A549 (cell line): ENCODE data around the gene WNT7A. TPM values are rescaled to one million over a fixed set of nuclear protein-coding genes. Genes with fewer than 3 reads are reported as not detected.
"Not testable (repeated sequence)": the region's sequence is repeated elsewhere in the genome, so short reads cannot be mapped to it uniquely, and the experiment has no call there.

ENCODE experiments used
- ATAC-seq, 2 experiments: fragments of 200-7000 bp in 1 of 2; fragments of >200 bp in 1 of 2; cut with Nextera tagmentation in 1 of 2; cut with Tn5 transposase in 1 of 2; 3 replicates each; pipeline versions ENCODE4 v1.8.0 to v1.9.1; 2018 to 2020; ENCODE audit warnings: mild to moderate bottlenecking in 1 of 2, moderate library complexity in 1 of 2
- CTCF ChIA-PET: fragments of 300-600 bp; sonication (Branson Sonifier 250); formaldehyde crosslinking; extraction: SDS; loops from one replicate; lab custom pipeline; 2021; ENCODE audit warnings: antibody characterized with exemption, inconsistent platforms; lab: Yijun Ruan, JAX
- POLR2A ChIA-PET: fragments of 350-600 bp; formaldehyde crosslinking; extraction: SDS; loops from one replicate; lab custom pipeline; 2021; ENCODE audit warnings: antibody characterized with exemption, inconsistent platforms; lab: Yijun Ruan, JAX
- DNase-seq, 2 experiments: peaks; one replicate each; pipeline versions ENCODE4 v3.0.0 to v3.0.0-alpha.2; 2011 to 2016; ENCODE audit warnings: low read depth in 1 of 2, low spot score in 1 of 2
- FAIRE-seq: peaks from 2 replicates; lab custom pipeline; 2011; peaks lifted over from hg19 to GRCh38; lab: Jason Lieb, UNC
- H3K27ac ChIP-seq, 2 experiments: fragments of >200 bp; sonication (Bioruptor Twin); formaldehyde crosslinking; 3 replicates each; pipeline ENCODE4 v1.5.1; 2016 to 2017
- H3K4me1 ChIP-seq: fragments of >200 bp; sonication (Bioruptor Twin); formaldehyde crosslinking; 3 replicates; pipeline ENCODE4 v1.6.1; 2016
- H3K4me2 ChIP-seq: fragments of >200 bp; sonication (Bioruptor Twin); formaldehyde crosslinking; 3 replicates; pipeline ENCODE4 v1.6.1; 2016
- H3K4me3 ChIP-seq: fragments of >200 bp; sonication (Bioruptor Twin); formaldehyde crosslinking; 3 replicates; pipeline ENCODE4 v1.5.1; 2016
- H3K9me3 ChIP-seq: fragments of >200 bp; sonication (Bioruptor Twin); formaldehyde crosslinking; 3 replicates; pipeline ENCODE4 v1.6.1; 2016
- CBX8 ChIP-seq: fragments of 200-600 bp; sonication (generic); IDR thresholded peaks from 2 replicates; pipeline ENCODE4 v1.6.1; 2016
- CHD2 ChIP-seq: fragments of 150-350 bp; IDR thresholded peaks from 2 replicates; pipeline ENCODE4 v1.6.1; 2014; ENCODE audit warnings: low read length; ENCODE audit not compliant: partially characterized antibody
- ESRRA ChIP-seq: fragments of 150-350 bp; IDR thresholded peaks from 2 replicates; pipeline ENCODE4 v1.6.1; 2014; ENCODE audit warnings: mild to moderate bottlenecking, low read length, borderline replicate concordance
- GATA3 ChIP-seq: IDR thresholded peaks from 2 replicates; pipeline ENCODE4 v1.6.1; 2012; ENCODE audit warnings: borderline replicate concordance
- RAD21 ChIP-seq, 2 experiments: fragments of >200 bp in 1 of 2; sonication (Bioruptor Twin) in 1 of 2; formaldehyde crosslinking in 1 of 2; IDR thresholded peaks in 1 of 2; conservative IDR thresholded peaks in 1 of 2; 2 replicates in 1 of 2; 3 replicates in 1 of 2; pipeline ENCODE4 v1.6.1; 2012 to 2018; ENCODE audit warnings: inconsistent platforms in 1 of 2
- RFX5 ChIP-seq: fragments of 450-650 bp; IDR thresholded peaks from 2 replicates; pipeline ENCODE4 v1.7.1; 2014; ENCODE audit warnings: antibody characterized with exemption, mild to moderate bottlenecking, moderate library complexity
- SMC3 ChIP-seq: fragments of >200 bp; sonication (Bioruptor Twin); formaldehyde crosslinking; IDR thresholded peaks from 3 replicates; pipeline ENCODE4 v1.6.1; 2018; ENCODE audit warnings: inconsistent platforms
- SREBF2 ChIP-seq: fragments of 450-650 bp; IDR thresholded peaks from 2 replicates; pipeline ENCODE4 v1.6.1; 2014; ENCODE audit warnings: mild to moderate bottlenecking, moderate library complexity
- TFCP2L1 ChIP-seq: fragments of 250-450 bp; sonication (Bioruptor Pico); IDR thresholded peaks from 2 replicates; pipeline ENCODE4 v1.5.0; 2021; ENCODE audit warnings: mild to moderate bottlenecking
- ZC3H11A ChIP-seq: fragments of 450-650 bp; IDR thresholded peaks from 2 replicates; pipeline ENCODE4 v1.6.1; 2014; ENCODE audit warnings: antibody characterized with exemption, mild to moderate bottlenecking
- ZFP36 ChIP-seq: fragments of 450-650 bp; IDR thresholded peaks from 2 replicates; pipeline ENCODE4 v1.6.1; 2014; ENCODE audit warnings: borderline replicate concordance; ENCODE audit not compliant: partially characterized antibody
- WGBS: methylation state at CpG from one replicate; pipeline ENCODE4 v1.1.6; 2017; ENCODE audit errors: missing lambda C conversion rate; 5-methylcytosine and 5-hydroxymethylcytosine counted together
- polyA minus RNA-seq: library from RNA; depleted of rRNA, polyadenylated mRNA; stranded (reverse); fragments of >200 nt; gene quantifications from 2 replicates; pipeline ENCODE4 v1.2.3, GENCODE V29; 2011; rRNA and poly(A)+ RNA removed
- polyA plus RNA-seq, 4 experiments: library from polyadenylated mRNA; depleted of rRNA in 3 of 4; stranded (reverse); fragments of >200 nt; fragmentation: RNase III in 1 of 4; extraction: RNeasy Plus Mini Kit Qiagen cat#74134 plus additional on column Dnase treatment in 1 of 4; gene quantifications; 2 replicates in 3 of 4; 3 replicates in 1 of 4; pipeline ENCODE4 v1.2.3, GENCODE V29; 2011 to 2017
- TF ChIP-seq, protein P1 (sequence below): IDR thresholded peaks from 2 replicates; pipeline ENCODE4 v1.6.1; 2012
- TF ChIP-seq, protein P2 (sequence below): fragments of >200 bp; sonication (Bioruptor Twin); formaldehyde crosslinking; IDR thresholded peaks from 3 replicates; pipeline ENCODE4 v1.5.1; 2016
- TF ChIP-seq, protein P3 (sequence below): fragments of 250-450 bp; sonication (Bioruptor Pico); IDR thresholded peaks from 2 replicates; pipeline ENCODE4 v1.5.0; 2020; ENCODE audit warnings: low read depth, mild to moderate bottlenecking, moderate library complexity

The WNT7A gene
- polyA plus RNA-seq (2011; rRNA removed) (0.01 and 0.03 TPM in 2 replicates), polyA plus RNA-seq (2017; fragmentation: RNase III; extraction: RNeasy Plus Mini Kit Qiagen cat#74134 plus additional on column Dnase treatment) (0.03 to 0.04 TPM in 2 of 3 replicates, not detected in the other), polyA minus RNA-seq (0.04 TPM in 1 of 2 replicates, not detected in the other)
- polyA plus RNA-seq (2012; cell fraction: cytosol; rRNA removed) = 0.03 and 0.04 TPM in 2 replicates
- 0.07 and 0.11 TPM in 2 replicates for polyA plus RNA-seq (2012; cell fraction: nucleus; rRNA removed)

DNA sequence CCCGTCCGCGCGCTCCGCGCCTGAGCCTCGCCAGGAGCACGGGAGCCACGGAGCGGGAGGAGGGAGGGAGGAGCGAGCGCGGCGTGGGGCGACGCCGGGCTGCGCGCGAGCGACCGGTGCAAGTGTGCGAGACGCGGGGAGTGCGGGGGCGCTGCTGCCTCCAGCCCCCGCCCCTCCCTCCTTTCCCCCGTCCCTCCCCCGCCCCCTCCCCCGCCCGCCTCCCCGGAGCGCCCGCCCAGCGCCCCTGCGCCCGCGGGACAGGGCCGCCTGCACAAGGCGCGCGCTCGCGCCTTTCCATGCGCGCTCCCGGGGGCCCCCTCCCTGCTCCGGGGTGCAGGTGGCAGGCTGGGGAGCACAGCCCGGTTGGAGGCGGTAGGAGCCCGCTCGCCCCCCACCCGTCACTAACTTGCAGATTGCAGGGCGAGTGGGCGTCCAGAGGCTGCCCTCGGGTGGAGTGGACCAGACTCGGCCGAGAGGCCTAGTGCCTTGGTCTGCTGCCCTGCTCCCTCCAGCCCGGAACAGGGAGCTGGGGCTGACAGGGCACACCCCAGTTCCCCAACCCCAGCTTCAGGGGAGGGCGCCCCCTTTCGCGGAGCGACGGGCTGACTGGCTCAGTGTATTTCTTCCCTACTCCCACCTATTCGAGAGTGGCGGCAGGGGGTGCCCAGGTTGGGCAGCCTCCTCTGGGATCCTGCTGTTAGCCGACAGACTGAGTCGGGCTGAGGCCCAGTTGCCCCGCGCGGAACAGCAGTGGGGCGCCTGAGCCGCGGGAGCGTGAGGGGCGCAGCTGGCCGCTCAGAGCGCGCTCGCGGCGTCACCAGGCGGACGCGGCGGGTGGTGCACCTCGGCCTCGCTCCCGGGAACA is at the start of gene WNT7A:
Gene WNT7A (minus strand): TSS at position 126 of the 865 bp plus-strand sequence. CDS start 255 bp downstream, outside the sequence.
- Histone ChIP-seq H3K9me3 (peaks cover 5% of the 10 kb centered on the region; the same call in 1 of the 3 replicates), H3K27ac (no peak within 1 kb of the TSS; a peak in 1 of 6 replicates), H3K4me2 (peak within 1 kb of the TSS; percentile 100), H3K4me1 (peaks cover 23% of the 10 kb centered on the region), H3K4me3 (peak within 1 kb of the TSS; percentile 53)
- no peak for FAIRE-seq
- WGBS = no CpG with 5 or more reads among the region's 90 CpGs
- ChIA-PET CTCF (interaction anchor here (0.6 to 11.0 kb wide), 32 partner anchors 9 to 553 kb away, joined by 3 to 260 read pairs (median 4); no protein-coding TSS in a partner anchor), POLR2A (interaction anchor here (1.5 kb wide), 1 partner anchor 223 kb away, joined by 4 read pairs; no protein-coding TSS in a partner anchor)
- DNase-seq = peak; percentile 41 to 81
- ATAC-seq = peak; percentile 65 to 87
- TF ChIP-seq, protein P1, sequence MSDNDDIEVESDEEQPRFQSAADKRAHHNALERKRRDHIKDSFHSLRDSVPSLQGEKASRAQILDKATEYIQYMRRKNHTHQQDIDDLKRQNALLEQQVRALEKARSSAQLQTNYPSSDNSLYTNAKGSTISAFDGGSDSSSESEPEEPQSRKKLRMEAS = 0 out of 2 replicates have a peak, but pooled peaks have one; percentile 12
- TF ChIP-seq ESRRA = no peak
- TF ChIP-seq SREBF2 = no peak
- peak; percentile 66 to 75 for TF ChIP-seq RAD21 (conservative IDR thresholded peaks at IDR 0.05 in 1 of 2, IDR thresholded peaks at IDR 0.05 in 1 of 2)
- TF ChIP-seq, protein P2, sequence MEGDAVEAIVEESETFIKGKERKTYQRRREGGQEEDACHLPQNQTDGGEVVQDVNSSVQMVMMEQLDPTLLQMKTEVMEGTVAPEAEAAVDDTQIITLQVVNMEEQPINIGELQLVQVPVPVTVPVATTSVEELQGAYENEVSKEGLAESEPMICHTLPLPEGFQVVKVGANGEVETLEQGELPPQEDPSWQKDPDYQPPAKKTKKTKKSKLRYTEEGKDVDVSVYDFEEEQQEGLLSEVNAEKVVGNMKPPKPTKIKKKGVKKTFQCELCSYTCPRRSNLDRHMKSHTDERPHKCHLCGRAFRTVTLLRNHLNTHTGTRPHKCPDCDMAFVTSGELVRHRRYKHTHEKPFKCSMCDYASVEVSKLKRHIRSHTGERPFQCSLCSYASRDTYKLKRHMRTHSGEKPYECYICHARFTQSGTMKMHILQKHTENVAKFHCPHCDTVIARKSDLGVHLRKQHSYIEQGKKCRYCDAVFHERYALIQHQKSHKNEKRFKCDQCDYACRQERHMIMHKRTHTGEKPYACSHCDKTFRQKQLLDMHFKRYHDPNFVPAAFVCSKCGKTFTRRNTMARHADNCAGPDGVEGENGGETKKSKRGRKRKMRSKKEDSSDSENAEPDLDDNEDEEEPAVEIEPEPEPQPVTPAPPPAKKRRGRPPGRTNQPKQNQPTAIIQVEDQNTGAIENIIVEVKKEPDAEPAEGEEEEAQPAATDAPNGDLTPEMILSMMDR = peak; percentile 80
- peak; percentile 69 for TF ChIP-seq SMC3

DNA sequence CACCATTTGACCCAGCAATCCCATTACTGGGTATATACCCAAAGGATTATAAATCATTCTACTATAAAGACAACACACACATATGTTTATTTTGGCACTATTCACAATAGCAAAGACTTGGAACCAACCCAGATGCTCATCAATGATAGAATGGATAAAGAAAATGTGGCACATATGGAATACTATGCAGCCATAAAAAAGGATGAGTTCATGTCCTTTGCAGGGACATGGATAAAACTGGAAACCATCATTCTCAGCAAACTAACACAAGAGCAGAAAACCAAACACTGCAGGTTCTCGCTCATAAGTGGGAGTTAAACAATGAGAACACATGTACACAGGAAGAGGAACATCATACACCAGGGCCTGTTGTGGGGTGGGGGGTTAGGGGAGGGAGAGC is 48.9 kb upstream of the WNT7A start:
- H3K4me3 ChIP-seq, H3K27ac ChIP-seq, CTCF ChIA-PET, H3K4me2 ChIP-seq, DNase-seq, H3K4me1 ChIP-seq, FAIRE-seq, ATAC-seq, POLR2A ChIA-PET, H3K9me3 ChIP-seq: not testable (repeated sequence)
- 0% methylated on average over 1 of the region's 1 CpG for WGBS

DNA sequence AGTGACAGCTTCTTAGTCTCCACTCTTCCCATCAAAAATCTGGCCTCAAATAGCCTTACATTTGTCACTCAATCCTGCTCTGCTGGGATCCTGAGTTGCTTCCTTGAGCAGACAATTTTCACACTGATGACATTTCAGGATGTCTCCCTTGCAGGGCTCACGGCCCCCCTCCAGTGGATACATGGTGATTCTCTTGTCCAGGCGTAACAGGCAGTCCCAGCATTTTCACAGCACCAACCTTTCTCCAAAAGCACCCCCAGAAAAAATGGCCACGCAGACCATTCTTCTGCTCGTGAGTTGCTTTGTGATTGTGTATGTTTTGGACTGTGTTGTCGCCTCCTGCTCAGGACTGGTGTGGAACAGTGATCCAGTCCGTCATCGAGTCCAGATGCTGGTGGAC is 47.4 kb upstream of the WNT7A start:
- Histone ChIP-seq H3K4me1 (no peaks in the 10 kb centered on the region), H3K9me3 (no peaks in the 10 kb centered on the region), H3K27ac (no peak overlapping the region), H3K4me2 (no peak overlapping the region), H3K4me3 (no peak overlapping the region)
- no peak for FAIRE-seq
- no peak for TF ChIP-seq ZC3H11A
- no peak for TF ChIP-seq TFCP2L1 (CRISPR knock-in tag)
- TF ChIP-seq, protein P3, sequence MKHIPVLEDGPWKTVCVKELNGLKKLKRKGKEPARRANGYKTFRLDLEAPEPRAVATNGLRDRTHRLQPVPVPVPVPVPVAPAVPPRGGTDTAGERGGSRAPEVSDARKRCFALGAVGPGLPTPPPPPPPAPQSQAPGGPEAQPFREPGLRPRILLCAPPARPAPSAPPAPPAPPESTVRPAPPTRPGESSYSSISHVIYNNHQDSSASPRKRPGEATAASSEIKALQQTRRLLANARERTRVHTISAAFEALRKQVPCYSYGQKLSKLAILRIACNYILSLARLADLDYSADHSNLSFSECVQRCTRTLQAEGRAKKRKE = no peak
- TF ChIP-seq CHD2 = no peak
- TF ChIP-seq GATA3 = no peak
- TF ChIP-seq ESRRA = no peak
- no peak for TF ChIP-seq CBX8
- no peak for TF ChIP-seq RFX5
- 22% methylated on average over 7 of the region's 7 CpGs for WGBS
- POLR2A ChIA-PET = no interaction called here
- peak in 1 of 2 experiments; percentile 13 for DNase-seq
- CTCF ChIA-PET = no interaction called here
- ATAC-seq = peak; percentile 62 to 69; a peak in 3 of 6 replicates

DNA sequence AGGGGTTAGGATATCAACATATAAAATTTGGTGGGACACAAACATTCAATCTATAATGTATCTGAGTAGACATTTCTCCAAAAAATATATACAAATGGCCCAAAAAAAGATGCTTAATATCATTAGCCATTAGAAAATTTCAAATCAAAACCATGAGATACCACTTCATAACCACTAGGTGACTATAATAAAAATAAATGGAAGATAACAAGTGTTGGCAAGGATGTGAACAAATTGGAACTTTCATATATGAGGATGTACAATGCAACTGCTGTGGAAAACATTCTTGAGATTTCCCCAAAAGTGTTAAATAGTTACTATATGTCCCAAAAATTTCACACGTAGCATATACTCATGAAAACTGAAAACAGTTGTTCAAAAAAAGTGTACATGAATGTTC is 36.5 kb upstream of the WNT7A start:
- DNase-seq = no peak
- TF ChIP-seq ZFP36 (peak; percentile 19), RFX5 (no peak)
- Histone ChIP-seq H3K4me2 (no peak overlapping the region), H3K4me1 (no peaks in the 10 kb centered on the region), H3K27ac (no peak overlapping the region), H3K9me3 (peaks cover 18% of the 10 kb centered on the region; the same call in 1 of the 3 replicates), H3K4me3 (no peak overlapping the region)
- ChIA-PET POLR2A (no interaction called here), CTCF (no interaction called here)
- WGBS = 26% methylated on average over 1 of the region's 1 CpG
- FAIRE-seq = no peak
- no peak for ATAC-seq
